Measurements from ENCODE around the gene DEUP1.
"Not testable (repeated sequence)": the region's sequence is repeated elsewhere in the genome, so short reads cannot be mapped to it uniquely, and the experiment has no call there.

Gene DEUP1

GRCh38 chr11:93359396-93359795 is 28.9 kb downstream of the DEUP1 start:
- no peak for DNase-seq (ENCODE audit: low spot score)

GRCh38 chr11:93361435-93361834 is 30.9 kb downstream of the DEUP1 start:
- DNase-seq (ENCODE audit: low spot score) = no peak

GRCh38 chr11:93368022-93368421 is 37.5 kb downstream of the DEUP1 start:
- DNase-seq (ENCODE audit: low spot score) = no peak

GRCh38 chr11:93370260-93370659 is 39.7 kb downstream of the DEUP1 start:
- no peak for DNase-seq (ENCODE audit: low spot score)

GRCh38 chr11:93389737-93390136 is 59.2 kb downstream of the DEUP1 start:
- peak; percentile 25 for DNase-seq (ENCODE audit: low spot score)

- no peak for DNase-seq (ENCODE audit: low spot score)
Measured at GRCh38 chr11:93392867-93393266, 62.3 kb downstream of the DEUP1 start.

- DNase-seq (ENCODE audit: low spot score) = no peak
Measured at GRCh38 chr11:93393386-93393785, 62.8 kb downstream of the DEUP1 start.

GRCh38 chr11:93394488-93394887 is 63.9 kb downstream of the DEUP1 start:
- no peak for DNase-seq (ENCODE audit: low spot score)

GRCh38 chr11:93396316-93396715 is 65.8 kb downstream of the DEUP1 start:
- DNase-seq (ENCODE audit: low spot score) = no peak

GRCh38 chr11:93403930-93404329 is 73.4 kb downstream of the DEUP1 start:
- peak; percentile 39 for DNase-seq (ENCODE audit: low spot score)

GRCh38 chr11:93407777-93408401 is 77.3 kb downstream of the DEUP1 start:
- DNase-seq (ENCODE audit: low spot score) = no peak

GRCh38 chr11:93410441-93410840 is 79.9 kb downstream of the DEUP1 start:
- DNase-seq (ENCODE audit: low spot score) = no peak

GRCh38 chr11:93411705-93412104 is 81.2 kb downstream of the DEUP1 start:
- no peak for DNase-seq (ENCODE audit: low spot score)

- no peak for DNase-seq (ENCODE audit: low spot score)
Measured at GRCh38 chr11:93432247-93432646, 101.7 kb downstream of the DEUP1 start.

GRCh38 chr11:93443232-93443631 is 112.7 kb downstream of the DEUP1 start:
- DNase-seq (ENCODE audit: low spot score) = not testable (repeated sequence)

- peak; percentile 71 for DNase-seq (ENCODE audit: low spot score)
Measured at GRCh38 chr11:93444617-93445073, 114.1 kb downstream of the DEUP1 start.

- DNase-seq (ENCODE audit: low spot score) = no peak
Measured at GRCh38 chr11:93458286-93458685, 127.7 kb downstream of the DEUP1 start.

GRCh38 chr11:93463666-93464065 is 133.1 kb downstream of the DEUP1 start:
- DNase-seq (ENCODE audit: low spot score) = not testable (repeated sequence)

GRCh38 chr11:93464927-93465540 is 134.5 kb downstream of the DEUP1 start:
- DNase-seq (ENCODE audit: low spot score) = no peak

GRCh38 chr11:93467054-93467453 is 136.5 kb downstream of the DEUP1 start:
- DNase-seq (ENCODE audit: low spot score) = no peak

GRCh38 chr11:93468290-93468689 is 137.7 kb downstream of the DEUP1 start:
- no peak for DNase-seq (ENCODE audit: low spot score)

GRCh38 chr11:93474123-93474522 is 143.6 kb downstream of the DEUP1 start:
- no peak for DNase-seq (ENCODE audit: low spot score)

GRCh38 chr11:93476796-93477195 is 146.3 kb downstream of the DEUP1 start:
- DNase-seq (ENCODE audit: low spot score) = peak; percentile 15

- DNase-seq (ENCODE audit: low spot score) = no peak
Measured at GRCh38 chr11:93477684-93478234, 147.2 kb downstream of the DEUP1 start.
